CD8-positive, alpha-beta memory T cell (primary cell): ENCODE results near the gene SNHG17. TPM values are rescaled to one million over a fixed set of nuclear protein-coding genes. Genes with fewer than 3 reads are reported as not detected.
"Not testable (repeated sequence)": the region's sequence is repeated elsewhere in the genome, so short reads cannot be mapped to it uniquely, and the experiment has no call there.

Source experiments
- CTCF ChIA-PET: fragments of 350-600 bp; sonication (Branson Sonifier 250); formaldehyde crosslinking; loops from one replicate; lab custom pipeline; 2021; ENCODE audit warnings: antibody characterized with exemption; lab: Charles Lee
- POLR2A ChIA-PET: fragments of 350-600 bp; sonication (Branson Sonifier 250); formaldehyde crosslinking; loops from one replicate; lab custom pipeline; 2021; ENCODE audit warnings: antibody characterized with exemption; lab: Charles Lee
- DNase-seq, 5 donors: peaks; one replicate each; pipeline versions ENCODE4 v3.0.0 to v3.0.0-alpha.2; 2020 to 2022; ENCODE audit warnings: mixed read lengths in 1 of 5
- H3K27ac ChIP-seq: one replicate; pipeline ENCODE4 v1.7.0; 2013; ENCODE audit warnings: low read depth, mild to moderate bottlenecking, low read length, moderate library complexity
- H3K27me3 ChIP-seq: 2 replicates; pipeline ENCODE4 v1.7.0; 2013; ENCODE audit warnings: low read length, mild to moderate bottlenecking; ENCODE audit not compliant: insufficient read depth, poor library complexity, severe bottlenecking
- H3K36me3 ChIP-seq: 2 replicates; pipeline ENCODE4 v1.7.0; 2013; ENCODE audit warnings: mild to moderate bottlenecking, low read length, moderate library complexity; ENCODE audit not compliant: insufficient read depth
- H3K4me1 ChIP-seq: 2 replicates; pipeline ENCODE4 v1.7.0; 2013; ENCODE audit warnings: mild to moderate bottlenecking, low read length, moderate library complexity; ENCODE audit not compliant: insufficient read depth
- H3K4me3 ChIP-seq: 2 replicates; pipeline ENCODE4 v1.7.0; 2013; ENCODE audit warnings: mild to moderate bottlenecking, low read length
- H3K9me3 ChIP-seq: 2 replicates; pipeline ENCODE4 v1.7.0; 2013; ENCODE audit warnings: mild to moderate bottlenecking, low read length
- H3K27ac Mint-ChIP-seq, 8 donors: one replicate each; pipeline ENCODE4 v1.8.0; 2020 to 2021; ENCODE audit warnings: mixed read lengths in 8 of 8, mild to moderate bottlenecking in 6 of 8, inconsistent platforms in 3 of 8, moderate library complexity in 3 of 8
- H3K27me3 Mint-ChIP-seq, 2 donors: one replicate each; pipeline ENCODE4 v1.8.0; 2020 to 2021; ENCODE audit warnings: mixed read lengths in 2 of 2, mild to moderate bottlenecking in 1 of 2, moderate library complexity in 1 of 2
- H3K36me3 Mint-ChIP-seq, 3 donors: one replicate each; pipeline ENCODE4 v1.8.0; 2020 to 2021; ENCODE audit warnings: mixed read lengths in 3 of 3, inconsistent platforms in 1 of 3, mild to moderate bottlenecking in 1 of 3
- H3K4me1 Mint-ChIP-seq, 3 donors: one replicate each; pipeline ENCODE4 v1.8.0; 2020 to 2021; ENCODE audit warnings: mixed read lengths in 3 of 3, inconsistent platforms in 1 of 3, mild to moderate bottlenecking in 1 of 3
- H3K4me3 Mint-ChIP-seq, 7 donors: one replicate each; pipeline ENCODE4 v1.8.0; 2020 to 2021; ENCODE audit warnings: mixed read lengths in 7 of 7, mild to moderate bottlenecking in 6 of 7, moderate library complexity in 4 of 7, inconsistent platforms in 2 of 7
- H3K9me3 Mint-ChIP-seq, 5 donors: one replicate each; pipeline ENCODE4 v1.8.0; 2020 to 2022; ENCODE audit warnings: mixed read lengths in 5 of 5, mild to moderate bottlenecking in 3 of 5, moderate library complexity in 2 of 5, inconsistent platforms in 1 of 5
- polyA plus RNA-seq: library from polyadenylated mRNA; unstranded; fragments of 300-500 nt; fragmentation: Illumina TruSeq; gene quantifications from one replicate; pipeline ENCODE4 v1.2.3, GENCODE V29; 2021
- total RNA-seq, 2 experiments: library from RNA; stranded (reverse); gene quantifications; one replicate each; pipeline ENCODE4 v1.2.3, GENCODE V29; 2021

SNHG17 gene
- total and polyA plus RNA-seq, 3 experiments from 2014 or later, result 107 to 216 (median 211) TPM

DNA sequence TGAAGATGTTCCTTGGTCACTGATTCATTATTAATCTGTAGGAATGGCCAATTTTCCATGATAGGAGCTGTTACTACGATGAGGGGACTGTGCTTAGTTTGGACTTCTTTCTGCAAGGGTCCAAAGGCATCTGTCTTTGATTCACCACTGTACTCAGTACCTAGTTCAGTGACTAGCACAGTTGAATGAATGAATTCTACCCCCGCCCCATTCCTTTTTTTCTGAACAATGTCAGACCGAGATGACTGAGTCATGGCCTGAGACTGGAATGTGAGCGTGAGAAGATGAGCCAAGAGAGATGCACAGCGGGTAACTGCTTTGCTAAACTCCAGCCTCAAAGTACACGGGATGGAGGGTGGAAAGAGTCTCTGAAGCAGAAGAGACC lies 419 bp upstream of the SNHG17 start:
- Histone ChIP-seq H3K27ac (no peak overlapping the region), H3K4me3 (peak overlapping the region; percentile 93), H3K4me1 (peaks cover 26% of the 10 kb centered on the region), H3K36me3 (peaks cover 29% of the 10 kb centered on the region), H3K9me3 (no peaks in the 10 kb centered on the region), H3K27me3 (no peaks in the 10 kb centered on the region)
- Mint-ChIP-seq H3K4me3 (peak overlapping the region; percentile 96 to 99 (median 97)), H3K27ac (peak overlapping the region; percentile 95 to 99 (median 98)), H3K9me3 (no peaks in the 10 kb centered on the region), H3K4me1 (peaks cover 29 to 47% (median 40%) of the 10 kb centered on the region in 3 donors), H3K27me3 (peaks cover 8 to 14% of the 10 kb centered on the region in 2 donors), H3K36me3 (peaks cover 5 to 46% (median 10%) of the 10 kb centered on the region in 3 donors)
- no peak for DNase-seq
- ChIA-PET CTCF (interaction anchor here (0.8 to 3.1 kb wide), 11 partner anchors 9 to 459 kb away, joined by 3 to 85 read pairs (median 4); partner anchors contain the start of gene RALGAPB), POLR2A (interaction anchor here (1.5 to 2.3 kb wide), 3 partner anchors 9 to 38 kb away, joined by 3 to 44 read pairs (median 31); partner anchors contain the start of gene RALGAPB)

DNA sequence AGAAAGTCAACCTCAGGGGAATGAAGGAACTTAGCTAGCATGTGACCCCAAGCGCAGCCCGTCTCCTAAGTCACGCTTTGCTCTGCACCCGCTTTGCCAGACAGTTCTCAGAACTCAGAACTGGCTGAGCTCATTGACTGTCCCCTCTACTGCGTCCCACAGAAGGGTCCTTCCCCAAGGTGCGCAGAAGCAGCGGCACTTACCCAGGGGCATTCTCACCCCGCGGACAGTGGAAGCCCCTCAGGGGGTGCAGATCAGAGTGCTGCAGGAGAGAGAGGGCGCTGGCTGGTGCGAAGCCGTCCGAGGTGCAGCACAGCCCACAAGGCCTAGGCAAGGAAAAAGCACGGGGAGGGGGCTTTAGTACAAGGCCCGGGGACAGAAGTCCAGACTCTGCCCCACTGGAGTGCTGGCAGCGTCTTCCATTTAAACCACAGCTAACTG lies 807 bp downstream of the SNHG17 start:
- H3K4me3 Mint-ChIP-seq, result peak overlapping the region; percentile 96 to 99 (median 97)
- DNase-seq, result peak in 4 of 5 donors; percentile 3 to 46 (median 17)
- CTCF ChIA-PET, result interaction anchor here (1.2 to 3.1 kb wide), 7 partner anchors 10 to 460 kb away, joined by 3 to 85 read pairs (median 4); partner anchors contain the start of gene RALGAPB

DNA sequence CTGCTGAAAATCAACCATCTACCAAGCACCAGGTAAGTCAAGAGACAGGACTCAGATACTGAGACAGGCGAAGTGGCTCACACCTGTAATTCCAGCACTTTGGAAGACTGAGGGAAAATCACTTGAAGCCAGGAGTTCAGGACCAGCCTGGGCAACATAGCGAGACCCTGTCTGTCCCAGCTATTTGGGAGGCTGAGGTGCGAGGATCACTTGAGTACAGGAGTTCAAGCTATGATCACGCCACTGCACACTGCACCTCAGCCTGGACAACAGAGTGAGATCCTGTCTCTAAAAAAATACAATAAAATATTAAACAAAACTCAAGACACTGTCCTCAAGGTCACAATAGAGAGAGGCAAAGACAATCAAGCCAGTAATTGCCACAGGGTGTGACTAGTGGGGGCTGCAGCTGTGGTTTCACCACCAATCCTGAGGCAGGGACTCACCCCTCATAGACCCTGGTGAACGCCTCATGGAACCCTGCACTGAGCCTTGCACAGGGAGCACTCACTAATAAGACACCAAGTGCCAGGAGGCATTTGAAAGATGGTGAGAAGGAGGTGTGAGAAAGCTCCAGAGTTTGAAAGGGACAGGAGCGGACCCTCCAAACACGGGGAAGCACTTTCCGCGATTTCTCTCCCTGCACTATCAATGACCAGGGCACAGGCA lies 1.7 kb downstream of the SNHG17 start:
- Mint-ChIP-seq H3K27ac (peak overlapping the region; percentile 95 to 99 (median 98)), H3K4me1 (peaks cover 29 to 61% (median 47%) of the 10 kb centered on the region in 3 donors), H3K9me3 (no peaks in the 10 kb centered on the region), H3K4me3 (peak overlapping the region; percentile 96 to 99 (median 97)), H3K27me3 (no peaks in the 10 kb centered on the region), H3K36me3 (peaks cover 6 to 63% (median 13%) of the 10 kb centered on the region in 3 donors)
- no peaks in the 10 kb centered on the region for H3K27me3 ChIP-seq
- peak overlapping the region; percentile 93 for H3K4me3 ChIP-seq
- peak overlapping the region; percentile 77 for H3K27ac ChIP-seq
- peaks cover 42% of the 10 kb centered on the region for H3K36me3 ChIP-seq
- ChIA-PET CTCF (interaction anchor here (1.2 to 3.1 kb wide), 3 partner anchors 15 to 397 kb away, joined by 3 to 85 read pairs (median 3); no protein-coding TSS in a partner anchor), POLR2A (interaction anchor here (2.3 kb wide), 2 partner anchors 14 to 40 kb away, joined by 31 to 44 read pairs; partner anchors contain the start of gene RALGAPB)
- DNase-seq, result no peak
- peaks cover 26% of the 10 kb centered on the region for H3K4me1 ChIP-seq
- no peaks in the 10 kb centered on the region for H3K9me3 ChIP-seq

More for the DNA sequence above, 807 bp downstream of the SNHG17 start:
- Histone ChIP-seq H3K9me3 (no peaks in the 10 kb centered on the region), H3K36me3 (peaks cover 34% of the 10 kb centered on the region), H3K27me3 (no peaks in the 10 kb centered on the region), H3K4me1 (peaks cover 26% of the 10 kb centered on the region), H3K4me3 (peak overlapping the region; percentile 93), H3K27ac (peak overlapping the region; percentile 77)
- POLR2A ChIA-PET, result interaction anchor here (1.5 to 2.3 kb wide), 3 partner anchors 10 to 39 kb away, joined by 3 to 44 read pairs (median 31); partner anchors contain the start of gene RALGAPB
- Mint-ChIP-seq H3K27ac (peak overlapping the region; percentile 95 to 99 (median 98)), H3K27me3 (peaks cover 6 to 9% of the 10 kb centered on the region in 2 donors), H3K4me1 (peaks cover 29 to 52% (median 41%) of the 10 kb centered on the region in 3 donors), H3K36me3 (peaks cover 6 to 54% (median 9%) of the 10 kb centered on the region in 3 donors), H3K9me3 (no peaks in the 10 kb centered on the region)

DNA sequence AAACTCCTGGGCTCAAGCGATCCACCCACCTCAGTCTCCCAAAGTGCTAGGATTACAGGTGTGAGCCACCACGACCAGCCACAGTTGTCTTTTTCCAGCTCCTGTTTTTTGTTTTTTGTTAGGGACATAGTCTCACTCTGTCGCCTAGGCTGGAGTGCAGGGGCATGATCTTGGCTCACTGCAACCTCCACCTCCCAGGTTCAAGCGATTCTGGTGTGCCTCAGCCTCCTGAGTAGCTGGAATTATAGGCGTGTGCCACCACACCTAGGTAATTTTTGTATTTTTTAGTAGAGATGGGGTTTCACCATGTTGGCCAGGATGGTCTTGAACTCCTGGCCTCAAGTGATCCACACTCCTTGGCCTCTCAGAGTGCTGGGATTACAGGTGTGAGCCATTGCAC lies 2.3 kb downstream of the SNHG17 start:
- H3K4me1 Mint-ChIP-seq, result peaks cover 32 to 64% (median 47%) of the 10 kb centered on the region in 3 donors
- DNase-seq, result not testable (repeated sequence)
- CTCF ChIA-PET, result interaction anchor here (1.3 to 3.1 kb wide), 2 partner anchors 15 to 40 kb away, joined by 5 to 85 read pairs; partner anchors contain the start of gene RALGAPB

DNA sequence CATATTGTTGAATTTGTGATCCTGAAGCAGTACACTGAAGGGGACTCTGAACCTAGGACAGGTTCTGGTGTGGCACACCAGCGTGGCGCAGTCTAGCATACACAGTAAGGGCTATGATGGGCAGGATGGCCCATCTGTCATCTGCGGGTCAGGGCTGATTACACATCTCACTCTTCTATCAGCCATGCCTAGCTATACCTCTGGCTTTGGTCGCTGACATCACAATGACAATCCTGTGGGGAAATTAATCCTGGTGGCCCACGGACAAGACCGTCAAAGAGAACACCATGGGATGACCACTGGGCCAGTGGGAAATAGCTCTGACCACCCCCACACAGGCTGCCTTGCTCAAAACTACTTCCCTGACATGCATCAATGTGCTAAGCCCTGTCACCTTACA lies 2.8 kb downstream of the SNHG17 start:
- Histone ChIP-seq H3K4me1 (peaks cover 26% of the 10 kb centered on the region), H3K27ac (no peak overlapping the region), H3K36me3 (peaks cover 54% of the 10 kb centered on the region), H3K9me3 (no peaks in the 10 kb centered on the region), H3K4me3 (no peak overlapping the region), H3K27me3 (no peaks in the 10 kb centered on the region)
- H3K4me3 Mint-ChIP-seq, result peak overlapping the region in 6 of 7 donors; percentile 21 to 56 (median 42)
- H3K27me3 Mint-ChIP-seq, result no peaks in the 10 kb centered on the region
- POLR2A ChIA-PET, result no interaction called here
- no peak for DNase-seq
- H3K4me1 Mint-ChIP-seq, result peaks cover 33 to 69% (median 51%) of the 10 kb centered on the region in 3 donors
- CTCF ChIA-PET, result interaction anchor here (1.3 kb wide), 1 partner anchor 41 kb away, joined by 5 read pairs; the partner anchor contains the start of gene RALGAPB
- H3K9me3 Mint-ChIP-seq, result no peaks in the 10 kb centered on the region
- H3K27ac Mint-ChIP-seq, result peak overlapping the region; percentile 38 to 99 (median 82)
- H3K36me3 Mint-ChIP-seq, result peaks cover 6 to 74% (median 17%) of the 10 kb centered on the region in 3 donors

More for the DNA sequence above, 2.3 kb downstream of the SNHG17 start:
- Mint-ChIP-seq H3K4me3 (peak overlapping the region in 6 of 7 donors; percentile 8 to 97 (median 62)), H3K36me3 (peaks cover 6 to 69% (median 13%) of the 10 kb centered on the region in 3 donors), H3K27ac (peak overlapping the region in 6 of 8 donors; percentile 81 to 99 (median 98))
- peaks cover 26% of the 10 kb centered on the region for H3K4me1 ChIP-seq
- POLR2A ChIA-PET, H3K9me3 Mint-ChIP-seq, H3K4me3 ChIP-seq, H3K9me3 ChIP-seq, H3K27me3 ChIP-seq, H3K27ac ChIP-seq, H3K27me3 Mint-ChIP-seq: not testable (repeated sequence)
- H3K36me3 ChIP-seq, result peaks cover 48% of the 10 kb centered on the region

DNA sequence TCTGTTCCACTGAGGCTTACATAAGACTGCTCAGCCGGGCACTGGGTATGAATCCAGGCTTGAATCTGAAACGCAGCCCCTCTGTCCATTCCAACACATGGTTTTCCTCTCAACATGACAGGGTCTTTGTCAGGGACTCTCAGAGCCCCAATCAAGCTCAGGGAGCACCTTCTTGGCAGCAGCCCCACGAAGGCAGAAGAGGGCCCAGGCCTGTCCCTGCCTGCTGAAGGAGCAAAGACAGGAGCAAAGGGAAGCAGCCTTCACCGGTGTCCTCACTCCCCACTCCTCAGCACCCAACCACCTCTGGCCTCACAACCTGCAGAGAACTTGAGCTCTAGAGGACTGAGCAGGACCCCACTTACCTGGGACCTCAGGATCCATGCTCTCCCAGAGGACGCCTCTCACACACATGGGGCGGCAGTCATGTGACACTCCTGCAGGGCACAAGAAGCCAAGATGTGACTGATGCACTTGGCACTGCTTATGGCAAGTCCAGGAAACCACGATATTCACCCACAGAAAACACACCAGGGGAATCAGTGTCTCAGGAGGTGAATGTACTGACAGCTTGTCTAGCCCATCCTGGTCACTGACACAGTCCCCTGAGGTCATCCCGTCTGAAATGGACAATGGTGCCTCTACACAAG lies 4.3 kb downstream of the SNHG17 start:
- Mint-ChIP-seq H3K27me3 (no peaks in the 10 kb centered on the region), H3K36me3 (peaks cover 6 to 89% (median 21%) of the 10 kb centered on the region in 3 donors), H3K9me3 (no peaks in the 10 kb centered on the region), H3K4me3 (peak overlapping the region in 3 of 7 donors; percentile 32 to 69 (median 48)), H3K4me1 (peaks cover 39 to 78% (median 58%) of the 10 kb centered on the region in 3 donors), H3K27ac (peak overlapping the region in 3 of 8 donors; percentile 62 to 99 (median 73))
- Histone ChIP-seq H3K4me3 (no peak overlapping the region), H3K36me3 (peaks cover 68% of the 10 kb centered on the region), H3K27ac (no peak overlapping the region), H3K27me3 (no peaks in the 10 kb centered on the region), H3K4me1 (peaks cover 26% of the 10 kb centered on the region), H3K9me3 (no peaks in the 10 kb centered on the region)
- no peak for DNase-seq
- ChIA-PET CTCF (interaction anchor here (0.8 to 0.9 kb wide), 2 partner anchors 15 to 41 kb away, joined by 3 to 4 read pairs; partner anchors contain the start of gene RALGAPB), POLR2A (no interaction called here)

DNA sequence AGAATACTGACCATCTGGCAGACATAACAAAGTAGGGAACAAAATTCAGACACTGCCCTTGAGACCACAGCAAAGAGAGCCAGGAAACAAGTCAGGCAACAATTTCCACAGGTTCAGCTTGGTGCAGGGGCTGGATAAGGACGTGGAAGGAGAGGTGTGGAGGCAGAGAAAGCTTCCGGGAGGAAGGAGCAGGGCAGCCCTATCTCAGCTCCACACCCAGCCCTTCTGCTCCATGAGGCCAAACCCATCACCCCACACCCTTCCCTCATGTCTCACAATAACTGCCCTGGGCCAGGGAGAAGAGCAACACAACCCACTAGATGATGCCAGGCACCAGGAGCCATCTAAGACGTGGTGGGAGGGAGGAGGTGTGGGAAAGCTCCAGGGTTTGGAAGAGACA lies 5.8 kb downstream of the SNHG17 start:
- peak overlapping the region in 1 of 7 donors; percentile 66 for H3K4me3 Mint-ChIP-seq
- no peaks in the 10 kb centered on the region for H3K27me3 Mint-ChIP-seq
- peak overlapping the region in 3 of 8 donors; percentile 44 to 54 (median 52) for H3K27ac Mint-ChIP-seq
- Histone ChIP-seq H3K36me3 (peaks cover 84% of the 10 kb centered on the region), H3K27ac (no peak overlapping the region), H3K4me3 (no peak overlapping the region), H3K27me3 (no peaks in the 10 kb centered on the region), H3K9me3 (no peaks in the 10 kb centered on the region), H3K4me1 (peaks cover 22% of the 10 kb centered on the region)
- ChIA-PET CTCF (interaction anchor here (1.1 kb wide), 1 partner anchor 17 kb away, joined by 3 read pairs; no protein-coding TSS in a partner anchor), POLR2A (no interaction called here)
- no peaks in the 10 kb centered on the region for H3K9me3 Mint-ChIP-seq
- DNase-seq, result no peak
- H3K36me3 Mint-ChIP-seq, result peaks cover 6 to 95% (median 21%) of the 10 kb centered on the region in 3 donors
- H3K4me1 Mint-ChIP-seq, result peaks cover 35 to 79% (median 63%) of the 10 kb centered on the region in 3 donors
